HCT116 (cell line): ENCODE data around the gene KANSL1. TPM values are rescaled to one million over a fixed set of nuclear protein-coding genes. Genes with fewer than 3 reads are reported as not detected.

Experiments
- ATAC-seq: fragments of 200-7000 bp; cut with Tn5 transposase; 2 replicates; pipeline ENCODE4 v1.9.1; 2020; ENCODE audit warnings: mild to moderate bottlenecking, moderate library complexity
- BruUV-seq: library from RNA; stranded (reverse); fragments of 400-500 nt; replicated peaks from 2 replicates; lab custom pipeline; 2021; lab: Mats Ljungman, UMichigan
- CTCF ChIA-PET: fragments of 300-600 bp; sonication (Branson Sonifier 250); formaldehyde crosslinking; loops from one replicate; lab custom pipeline; 2021; ENCODE audit warnings: antibody characterized with exemption; lab: Charles Lee
- POLR2A ChIA-PET: fragments of 300-600, 350-600 bp; sonication (Branson Sonifier 250); formaldehyde crosslinking; loops from one replicate; lab custom pipeline; 2021; ENCODE audit warnings: antibody characterized with exemption; lab: Charles Lee
- RAD21 ChIA-PET, 2 experiments: fragments of 300-600 bp; sonication (Branson Sonifier 250); formaldehyde crosslinking; loops; one replicate each; lab custom pipeline; 2023; ENCODE audit warnings: low total read pairs in 2 of 2; ENCODE audit not compliant: uncharacterized antibody in 2 of 2, unreplicated experiment in 2 of 2, low non-redundant PET in 1 of 2; lab: Charles Lee
- DNase-seq: peaks from one replicate; pipeline ENCODE4 v3.0.0-alpha.2; 2010; ENCODE audit warnings: low read depth, low spot score
- H2AFZ ChIP-seq: fragments of 200-600 bp; shearing (Covaris generic), sonication (generic); 2 replicates; pipeline ENCODE4 v1.6.1; 2017; ENCODE audit warnings: low read depth, mixed run types, mixed read lengths, antibody characterized with exemption, low read length; ENCODE audit not compliant: poor library complexity, severe bottlenecking
- H3K27ac ChIP-seq: 2 replicates; pipeline ENCODE4 v1.5.1; 2012; ENCODE audit warnings: low read depth, low read length
- H3K27me3 ChIP-seq: fragments of 200-600 bp; sonication (generic); 2 replicates; pipeline ENCODE4 v1.6.1; 2016; ENCODE audit warnings: mixed run types, low read length, mixed read lengths; ENCODE audit not compliant: insufficient read depth
- H3K36me3 ChIP-seq, 2 experiments: fragments of 200-500 bp in 1 of 2; fragments of 200-600 bp in 1 of 2; sonication (Bioruptor generic) in 1 of 2; sonication (generic) in 1 of 2; 2 replicates each; pipeline versions ENCODE4 v1.5.1 to v1.6.1; 2014 to 2016; ENCODE audit warnings: low read length in 2 of 2, inconsistent platforms in 1 of 2, mixed read lengths in 1 of 2, mixed run types in 1 of 2; ENCODE audit not compliant: insufficient read depth in 2 of 2, control insufficient read depth in 1 of 2
- H3K4me1 ChIP-seq, 2 experiments: fragments of 200-600 bp in 1 of 2; sonication (generic) in 1 of 2; 2 replicates each; pipeline versions ENCODE4 v1.5.1 to v1.6.1; 2012 to 2017; ENCODE audit warnings: low read length in 2 of 2, inconsistent platforms in 1 of 2, mild to moderate bottlenecking in 1 of 2, mixed read lengths in 1 of 2, mixed run types in 1 of 2, moderate library complexity in 1 of 2; ENCODE audit not compliant: insufficient read depth in 2 of 2, control insufficient read depth in 1 of 2
- H3K4me2 ChIP-seq: fragments of 200-600 bp; sonication (generic); 2 replicates; pipeline ENCODE4 v1.6.1; 2017; ENCODE audit warnings: mixed run types, low read length, mixed read lengths
- H3K4me3 ChIP-seq, 2 experiments: fragments of 200-600 bp in 1 of 2; sonication (generic) in 1 of 2; replicated peaks in 1 of 2; 2 replicates each; pipeline ENCODE4 v1.5.1; 2011 to 2016; ENCODE audit warnings: low read length in 2 of 2, control low read depth in 1 of 2, low read depth in 1 of 2, mild to moderate bottlenecking in 1 of 2, mixed read lengths in 1 of 2, mixed run types in 1 of 2
- H3K79me2 ChIP-seq: fragments of 200-600 bp; sonication (generic); 2 replicates; pipeline ENCODE4 v1.6.1; 2017; ENCODE audit warnings: mild to moderate bottlenecking, mixed run types, low read length, moderate library complexity, mixed read lengths; ENCODE audit not compliant: insufficient read depth
- H3K9ac ChIP-seq: fragments of 200-600 bp; sonication (generic); 2 replicates; pipeline ENCODE4 v1.6.1; 2016; ENCODE audit warnings: low read length, mixed read lengths
- H3K9me2 ChIP-seq: fragments of 200-600 bp; sonication (generic), shearing (Covaris generic); 2 replicates; pipeline ENCODE4 v1.6.1; 2017; ENCODE audit warnings: mixed run types, mild to moderate bottlenecking, moderate library complexity; ENCODE audit not compliant: insufficient read depth
- H3K9me3 ChIP-seq, 2 experiments: fragments of 200-500 bp in 1 of 2; fragments of 200-600 bp in 1 of 2; sonication (Bioruptor generic) in 1 of 2; sonication (generic) in 1 of 2; 2 replicates each; pipeline ENCODE4 v1.6.1; 2014 to 2017; ENCODE audit warnings: low read length in 2 of 2, mixed read lengths in 2 of 2, inconsistent platforms in 1 of 2, low read depth in 1 of 2, mild to moderate bottlenecking in 1 of 2, mixed run types in 1 of 2, moderate library complexity in 1 of 2; ENCODE audit not compliant: control insufficient read depth in 1 of 2, insufficient read depth in 1 of 2
- H4K20me1 ChIP-seq: fragments of 200-600 bp; sonication (generic), shearing (Covaris generic); 2 replicates; pipeline ENCODE4 v1.6.1; 2017; ENCODE audit warnings: mixed run types, mild to moderate bottlenecking, moderate library complexity; ENCODE audit not compliant: insufficient read depth
- ATF3 ChIP-seq: IDR thresholded peaks from 2 replicates; pipeline ENCODE4 v1.6.1; 2012
- CBX3 ChIP-seq: IDR thresholded peaks from 2 replicates; pipeline ENCODE4 v1.6.1; 2012; ENCODE audit warnings: low read depth
- EGR1 ChIP-seq: IDR thresholded peaks from 2 replicates; pipeline ENCODE4 v1.6.1; 2012; ENCODE audit warnings: low read depth
- ELF1 ChIP-seq: IDR thresholded peaks from 2 replicates; pipeline ENCODE4 v1.6.1; 2012; ENCODE audit warnings: low read depth, borderline replicate concordance
- EZH2 ChIP-seq: fragments of 200-600 bp; sonication (generic); IDR thresholded peaks from 2 replicates; pipeline ENCODE4 v1.6.1; 2017; ENCODE audit warnings: antibody characterized with exemption, mixed run types
- EZH2phosphoT487 ChIP-seq: fragments of 200-600 bp; IDR thresholded peaks from 2 replicates; pipeline ENCODE4 v1.6.1; 2018; ENCODE audit warnings: antibody characterized with exemption, borderline replicate concordance
- JUND ChIP-seq: IDR thresholded peaks from 2 replicates; pipeline ENCODE4 v1.6.1; 2012
- POLR2A ChIP-seq: IDR thresholded peaks from 2 replicates; pipeline ENCODE4 v1.7.0; 2011; ENCODE audit warnings: borderline replicate concordance; ENCODE audit not compliant: insufficient read depth, insufficient read length; ENCODE audit errors: extremely low read depth
- POLR2AphosphoS5 ChIP-seq: IDR thresholded peaks from 2 replicates; pipeline ENCODE4 v1.6.1; 2011; ENCODE audit warnings: mild to moderate bottlenecking, low read depth, low read length, moderate library complexity
- RAD21 ChIP-seq: IDR thresholded peaks from 2 replicates; pipeline ENCODE4 v1.6.1; 2012; ENCODE audit warnings: low read depth, mild to moderate bottlenecking
- SIN3A ChIP-seq: IDR thresholded peaks from 2 replicates; pipeline ENCODE4 v1.6.1; 2012; ENCODE audit warnings: low read depth
- SP1 ChIP-seq: IDR thresholded peaks from 2 replicates; pipeline ENCODE4 v1.6.1; 2012; ENCODE audit warnings: low read depth
- YY1 ChIP-seq: IDR thresholded peaks from 2 replicates; pipeline ENCODE4 v1.6.1; 2011; ENCODE audit warnings: low read length, low read depth, moderate library complexity, mild to moderate bottlenecking; ENCODE audit not compliant: insufficient replicate concordance; ENCODE audit errors: extremely low read depth
- ZBTB33 ChIP-seq: IDR thresholded peaks from 2 replicates; pipeline ENCODE4 v1.6.1; 2011; ENCODE audit warnings: mild to moderate bottlenecking, low read length, moderate library complexity; ENCODE audit not compliant: insufficient replicate concordance; ENCODE audit errors: extremely low read depth
- ZNF274 ChIP-seq: fragments of 200-500 bp; sonication (Bioruptor generic); IDR thresholded peaks from 2 replicates; pipeline ENCODE4 v1.6.1; 2014; ENCODE audit warnings: mild to moderate bottlenecking, low read depth, low read length, inconsistent platforms
- intact Hi-C: fragments of 100-400 bp; cut with micrococcal nuclease; formaldehyde crosslinking; loops from 2 replicates; pipeline ENCODE4 v1.10.0; 2022
- total RNA-seq: library from RNA; stranded (reverse); gene quantifications from one replicate; pipeline ENCODE4 v1.2.1, GENCODE V29; 2021; ENCODE audit not compliant: unreplicated experiment

Gene KANSL1
- total RNA-seq, 1 experiment from 2014 or later: 77.5 TPM

- Histone ChIP-seq H3K27me3 (no peaks in the 10 kb centered on the region), H3K9me3 (no peaks in the 10 kb centered on the region), H3K9me2 (no peaks in the 10 kb centered on the region), H3K4me3 (no peak overlapping the region), H3K4me1 (peaks cover 4 to 6% of the 10 kb centered on the region in 2 experiments; a peak in 3 of 4 replicates), H3K27ac (no peak overlapping the region), H3K36me3 (no peaks in the 10 kb centered on the region), H2AFZ (no peak overlapping the region), H4K20me1 (peaks cover 56% of the 10 kb centered on the region; the same call in 1 of the 2 replicates), H3K9ac (no peak overlapping the region), H3K79me2 (peaks cover 100% of the 10 kb centered on the region), H3K4me2 (no peak overlapping the region)
- intact Hi-C loops: no loop called here
- CTCF ChIA-PET: no interaction called here
- RAD21 ChIA-PET: no interaction called here
- TF ChIP-seq ZBTB33 (no peak), ATF3 (no peak), CBX3 (no peak), SIN3A (no peak), ELF1 (no peak), SP1 (no peak), RAD21 (no peak), EZH2phosphoT487 (no peak), JUND (no peak), EGR1 (no peak), ZNF274 (no peak), EZH2 (no peak), YY1 (no peak), POLR2A (no peak), POLR2AphosphoS5 (no peak)
- DNase-seq (no peak), ATAC-seq (no peak)
- no TSS peak for BruUV-seq
- POLR2A ChIA-PET: no interaction called here
Observed at GRCh38 chr17:46135126-46135812, 58.0 kb downstream of the KANSL1 start.
